Panc1 (cell line): ENCODE measurements around the gene ARHGEF37. TPM values are rescaled to one million over a fixed set of nuclear protein-coding genes. Genes with fewer than 3 reads are reported as not detected.

Experiments
- ATAC-seq: fragments of 200-7000 bp; cut with Tn5 transposase; 2 replicates; pipeline ENCODE4 v1.9.1; 2020; ENCODE audit warnings: mild to moderate bottlenecking, moderate library complexity
- BruUV-seq: library from RNA; stranded (reverse); fragments of 400-500 nt; replicated peaks from 2 replicates; lab custom pipeline; 2021; lab: Mats Ljungman, UMichigan
- CTCF ChIA-PET: fragments of 300-600 bp; sonication (Branson Sonifier 250); formaldehyde crosslinking; loops from one replicate; lab custom pipeline; 2022; ENCODE audit warnings: antibody characterized with exemption; lab: Charles Lee
- POLR2A ChIA-PET: fragments of 300-600 bp; sonication (Branson Sonifier 250); formaldehyde crosslinking; loops from one replicate; lab custom pipeline; 2022; ENCODE audit warnings: antibody characterized with exemption; lab: Charles Lee
- DNase-seq: peaks from one replicate; pipeline ENCODE4 v3.0.0-alpha.2; 2010; ENCODE audit warnings: low read depth, low spot score
- H3K27ac ChIP-seq: 2 replicates; pipeline ENCODE4 v1.5.1; 2011; ENCODE audit warnings: mild to moderate bottlenecking, low read length, inconsistent platforms
- H3K27me3 ChIP-seq: fragments of 200-500 bp; sonication (Bioruptor generic); 2 replicates; pipeline ENCODE4 v1.6.0; 2014; ENCODE audit warnings: low read length, inconsistent platforms; ENCODE audit not compliant: control insufficient read depth, insufficient read depth
- H3K36me3 ChIP-seq: fragments of 200-500 bp; sonication (Bioruptor generic); 2 replicates; pipeline ENCODE4 v1.5.1; 2014; ENCODE audit warnings: inconsistent platforms, mild to moderate bottlenecking, low read length, moderate library complexity; ENCODE audit not compliant: control insufficient read depth, insufficient read depth
- H3K4me1 ChIP-seq: 2 replicates; pipeline ENCODE4 v1.5.1; 2011; ENCODE audit warnings: inconsistent platforms, mild to moderate bottlenecking, low read length, moderate library complexity; ENCODE audit not compliant: control insufficient read depth, insufficient read depth
- H3K4me3 ChIP-seq, 2 experiments: 2 replicates each; pipeline ENCODE4 v1.5.1; 2011 to 2012; ENCODE audit warnings: low read depth in 2 of 2, low read length in 2 of 2, mild to moderate bottlenecking in 2 of 2, inconsistent platforms in 1 of 2, moderate library complexity in 1 of 2
- H3K9me3 ChIP-seq: fragments of 200-500 bp; sonication (Bioruptor generic); 2 replicates; pipeline ENCODE4 v1.5.1; 2014; ENCODE audit warnings: low read depth, mild to moderate bottlenecking, inconsistent platforms, low read length, moderate library complexity; ENCODE audit not compliant: control insufficient read depth, insufficient read depth
- CTCF ChIP-seq: fragments of 450-650 bp; IDR thresholded peaks from 2 replicates; pipeline ENCODE4 v1.5.1; 2017; ENCODE audit warnings: mild to moderate bottlenecking
- POLR2AphosphoS5 ChIP-seq: IDR thresholded peaks from 2 replicates; pipeline ENCODE4 v1.6.1; 2012; ENCODE audit warnings: mild to moderate bottlenecking, low read depth, low read length, moderate library complexity
- REST ChIP-seq, 2 experiments: IDR thresholded peaks; 2 replicates each; pipeline ENCODE4 v1.6.1; 2011 to 2012; ENCODE audit warnings: low read depth in 2 of 2, control low read depth in 1 of 2, low read length in 1 of 2, mild to moderate bottlenecking in 1 of 2, moderate library complexity in 1 of 2; ENCODE audit not compliant: insufficient read depth in 1 of 2
- SIN3A ChIP-seq: IDR thresholded peaks from 2 replicates; pipeline ENCODE4 v1.6.1; 2012; ENCODE audit warnings: low read depth, mild to moderate bottlenecking, low read length, moderate library complexity, borderline replicate concordance; ENCODE audit not compliant: insufficient read depth
- TCF7L2 ChIP-seq: IDR thresholded peaks from 2 replicates; pipeline ENCODE4 v1.6.1; 2011; ENCODE audit warnings: mild to moderate bottlenecking, low read depth, low read length, inconsistent platforms
- in situ Hi-C: cut with HindIII; loops from 2 replicates; pipeline ENCODE4 v1.10.0; 2016; ENCODE audit warnings: low sequenced_read_pairs, low pct_unique_long_range_greater_than_20kb
- intact Hi-C: fragments of 100-400 bp; cut with micrococcal nuclease; formaldehyde crosslinking; loops from one replicate; pipeline ENCODE4 v1.10.0; 2022; ENCODE audit not compliant: unreplicated experiment
- total RNA-seq: library from RNA; stranded (reverse); gene quantifications from one replicate; pipeline ENCODE4 v1.2.1, GENCODE V29; 2021; ENCODE audit not compliant: unreplicated experiment

Gene ARHGEF37
- total RNA-seq, 1 experiment from 2014 or later: 3.2 TPM

- no peak for ATAC-seq
- in situ Hi-C loops (no loop called here), intact Hi-C loops (no loop called here)
- DNase-seq: no peak
- ChIA-PET CTCF (no interaction called here), POLR2A (no interaction called here)
- BruUV-seq: no TSS peak
- H3K4me1 ChIP-seq: peaks cover 7% of the 10 kb centered on the region; the same call in 1 of the 2 replicates
- no peak overlapping the region for H3K27ac ChIP-seq
- H3K36me3 ChIP-seq: peaks cover 18% of the 10 kb centered on the region; the same call in 1 of the 2 replicates
- no peak for TF ChIP-seq REST (IDR thresholded peaks at IDR 0.05; ENCODE audit: insufficient read depth in 1 of 2, low read depth in 2 of 2, low read length in 1 of 2)
- TF ChIP-seq CTCF: no peak
- TF ChIP-seq TCF7L2: no peak
- no peak for TF ChIP-seq POLR2AphosphoS5
- TF ChIP-seq SIN3A: no peak
- no peaks in the 10 kb centered on the region for H3K27me3 ChIP-seq
- H3K9me3 ChIP-seq: no peaks in the 10 kb centered on the region
- H3K4me3 ChIP-seq: no peak overlapping the region
These were observed 43.8 kb upstream of the ARHGEF37 start for GRCh38 chr5:149537374-149537975.

GRCh38 chr5:149540089-149540488 lies 41.2 kb upstream of the ARHGEF37 start:
- CTCF ChIA-PET: no interaction called here
- Histone ChIP-seq H3K4me3 (no peak overlapping the region), H3K4me1 (peaks cover 18% of the 10 kb centered on the region), H3K9me3 (no peaks in the 10 kb centered on the region), H3K27ac (no peak overlapping the region), H3K36me3 (peaks cover 26% of the 10 kb centered on the region; the same call in 1 of the 2 replicates), H3K27me3 (no peaks in the 10 kb centered on the region)
- TF ChIP-seq CTCF (no peak), SIN3A (no peak), POLR2AphosphoS5 (no peak), REST (IDR thresholded peaks at IDR 0.05; ENCODE audit: insufficient read depth in 1 of 2, low read depth in 2 of 2, low read length in 1 of 2) (no peak)
- ATAC-seq (no peak), DNase-seq (no peak)
- in situ Hi-C loops: no loop called here
- no TSS peak for BruUV-seq
- intact Hi-C loops: no loop called here
- POLR2A ChIA-PET: interaction anchor here (0.7 kb wide), 1 partner anchor 95 kb away, joined by 3 read pairs; no protein-coding TSS in a partner anchor
